GM23248 (cell line): Measurements from ENCODE around the gene KDM5B.

Source experiments
- EZH2 ChIP-seq: fragments of 200-600 bp; sonication (generic); IDR thresholded peaks from 2 replicates; pipeline ENCODE4 v1.6.1; 2018; ENCODE audit warnings: antibody characterized with exemption, mild to moderate bottlenecking; ENCODE audit not compliant: insufficient read depth, poor library complexity, severe bottlenecking
- EZH2phosphoT487 ChIP-seq: fragments of 200-600 bp; sonication (generic); IDR thresholded peaks from 2 replicates; pipeline ENCODE4 v1.6.1; 2018; ENCODE audit warnings: antibody characterized with exemption, moderate library complexity, mild to moderate bottlenecking, low read depth; ENCODE audit not compliant: insufficient read depth

GRCh38 chr1:202698276-202698675 is 109.9 kb downstream of the KDM5B start:
- TF ChIP-seq EZH2 (no peak), EZH2phosphoT487 (no peak)
